ENCODE results near the gene TADA2A.
A peak's percentile ranks its signal among the peaks of the same experiment; 100 is the strongest.

The TADA2A gene, protein sequence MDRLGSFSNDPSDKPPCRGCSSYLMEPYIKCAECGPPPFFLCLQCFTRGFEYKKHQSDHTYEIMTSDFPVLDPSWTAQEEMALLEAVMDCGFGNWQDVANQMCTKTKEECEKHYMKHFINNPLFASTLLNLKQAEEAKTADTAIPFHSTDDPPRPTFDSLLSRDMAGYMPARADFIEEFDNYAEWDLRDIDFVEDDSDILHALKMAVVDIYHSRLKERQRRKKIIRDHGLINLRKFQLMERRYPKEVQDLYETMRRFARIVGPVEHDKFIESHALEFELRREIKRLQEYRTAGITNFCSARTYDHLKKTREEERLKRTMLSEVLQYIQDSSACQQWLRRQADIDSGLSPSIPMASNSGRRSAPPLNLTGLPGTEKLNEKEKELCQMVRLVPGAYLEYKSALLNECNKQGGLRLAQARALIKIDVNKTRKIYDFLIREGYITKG

DNA sequence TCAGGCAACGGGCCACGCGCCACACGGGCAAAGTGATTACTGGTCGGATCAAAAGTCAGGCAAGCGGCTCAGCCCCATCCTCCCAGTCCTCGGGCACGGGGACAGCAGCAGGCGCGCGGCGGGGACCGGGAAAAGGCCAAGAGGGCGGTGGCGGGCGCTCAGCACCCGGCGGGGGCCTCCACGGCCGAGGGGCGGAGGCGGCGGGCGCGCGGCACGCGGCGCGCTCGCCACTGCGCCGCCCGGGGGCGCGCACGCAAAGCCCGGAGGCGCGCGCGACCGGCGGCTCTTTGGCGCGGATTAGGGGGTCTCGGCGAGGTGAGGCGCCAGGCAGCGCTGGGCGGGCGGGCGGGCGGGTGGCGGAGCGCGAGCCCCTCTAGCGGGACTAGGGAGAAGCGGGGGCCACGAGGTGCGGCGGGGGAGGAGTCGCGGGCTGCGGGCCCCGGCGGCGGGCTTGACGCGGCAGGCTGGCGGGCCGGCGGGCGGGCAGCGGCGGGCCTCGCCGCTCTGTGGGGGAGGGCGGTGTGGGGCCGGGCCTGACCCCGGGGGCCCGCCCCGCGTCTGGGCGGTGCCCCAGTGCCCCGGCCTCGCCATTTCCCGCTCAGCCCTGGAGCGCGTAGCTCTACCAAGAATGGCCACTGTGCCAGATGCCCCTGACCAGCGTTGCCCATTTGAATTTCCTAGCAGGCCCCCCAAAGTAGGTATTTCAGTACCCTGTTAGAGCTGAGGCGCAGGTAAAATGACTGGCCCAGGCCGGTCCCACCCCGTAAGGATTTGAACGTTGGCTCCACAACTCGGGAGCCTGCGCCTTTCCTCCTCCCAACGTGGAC lies at the start of gene TADA2A, which contains the start of gene ACACA:
Gene TADA2A (plus strand): TSS at position 252 of the 827 bp plus-strand sequence. CDS start 4,480 bp downstream, outside the sequence.
Gene ACACA (minus strand): TSS at position 202 of the 827 bp plus-strand sequence. CDS start 537 bp downstream, outside the sequence.
- TF ChIP-seq, protein P1, sequence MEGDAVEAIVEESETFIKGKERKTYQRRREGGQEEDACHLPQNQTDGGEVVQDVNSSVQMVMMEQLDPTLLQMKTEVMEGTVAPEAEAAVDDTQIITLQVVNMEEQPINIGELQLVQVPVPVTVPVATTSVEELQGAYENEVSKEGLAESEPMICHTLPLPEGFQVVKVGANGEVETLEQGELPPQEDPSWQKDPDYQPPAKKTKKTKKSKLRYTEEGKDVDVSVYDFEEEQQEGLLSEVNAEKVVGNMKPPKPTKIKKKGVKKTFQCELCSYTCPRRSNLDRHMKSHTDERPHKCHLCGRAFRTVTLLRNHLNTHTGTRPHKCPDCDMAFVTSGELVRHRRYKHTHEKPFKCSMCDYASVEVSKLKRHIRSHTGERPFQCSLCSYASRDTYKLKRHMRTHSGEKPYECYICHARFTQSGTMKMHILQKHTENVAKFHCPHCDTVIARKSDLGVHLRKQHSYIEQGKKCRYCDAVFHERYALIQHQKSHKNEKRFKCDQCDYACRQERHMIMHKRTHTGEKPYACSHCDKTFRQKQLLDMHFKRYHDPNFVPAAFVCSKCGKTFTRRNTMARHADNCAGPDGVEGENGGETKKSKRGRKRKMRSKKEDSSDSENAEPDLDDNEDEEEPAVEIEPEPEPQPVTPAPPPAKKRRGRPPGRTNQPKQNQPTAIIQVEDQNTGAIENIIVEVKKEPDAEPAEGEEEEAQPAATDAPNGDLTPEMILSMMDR (IDR thresholded peaks at IDR 0.05; ENCODE audit: extremely low read depth, insufficient read depth, missing control alignments), result no peak
- DNase-seq (ENCODE audit: low spot score), result peak; percentile 95
- in situ Hi-C loops (cut with MboI; ENCODE audit: low pct_unique_long_range_greater_than_20kb, low sequenced_read_pairs, unreplicated experiment), result no loop called here

DNA sequence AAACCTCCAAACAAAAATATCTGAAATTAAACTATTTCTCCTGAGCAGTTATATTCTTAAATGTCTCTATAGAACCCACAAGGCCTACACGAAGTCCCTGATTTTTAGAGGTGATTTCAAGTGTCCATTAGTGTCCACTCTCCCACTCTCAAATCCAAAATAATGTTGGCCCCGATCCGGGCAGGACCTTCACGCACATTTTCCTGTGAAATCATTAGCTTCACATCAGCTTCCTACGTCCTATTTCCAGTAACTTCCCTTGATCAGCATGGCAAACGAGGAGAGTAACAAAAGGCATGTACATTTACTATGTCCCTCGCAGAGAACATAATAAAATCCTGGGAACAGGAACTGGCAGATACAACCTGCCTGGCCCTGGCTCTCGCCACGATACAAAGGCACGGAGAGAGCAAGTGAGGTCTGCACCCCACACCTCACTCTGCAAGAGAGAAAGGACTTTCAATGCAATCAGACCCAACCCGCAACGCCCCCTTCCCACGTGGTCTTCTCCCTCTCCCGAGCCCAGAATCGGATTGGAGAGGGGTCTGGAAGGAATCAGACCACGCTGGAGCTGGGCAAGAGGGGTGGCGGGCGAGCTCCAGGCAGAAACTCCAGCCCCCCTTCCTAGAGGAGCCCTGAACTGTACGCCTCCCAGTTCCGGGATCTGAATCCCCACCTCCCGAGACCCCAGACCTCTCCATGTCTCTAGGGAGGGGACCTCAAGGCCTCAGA lies 48.4 kb upstream of the TADA2A start:
- TF ChIP-seq, protein P1 (IDR thresholded peaks at IDR 0.05; ENCODE audit: extremely low read depth, insufficient read depth, missing control alignments), result no peak
- peak; percentile 73 for DNase-seq (ENCODE audit: low spot score)
- in situ Hi-C loops (cut with MboI; ENCODE audit: low pct_unique_long_range_greater_than_20kb, low sequenced_read_pairs, unreplicated experiment), result no loop called here

DNA sequence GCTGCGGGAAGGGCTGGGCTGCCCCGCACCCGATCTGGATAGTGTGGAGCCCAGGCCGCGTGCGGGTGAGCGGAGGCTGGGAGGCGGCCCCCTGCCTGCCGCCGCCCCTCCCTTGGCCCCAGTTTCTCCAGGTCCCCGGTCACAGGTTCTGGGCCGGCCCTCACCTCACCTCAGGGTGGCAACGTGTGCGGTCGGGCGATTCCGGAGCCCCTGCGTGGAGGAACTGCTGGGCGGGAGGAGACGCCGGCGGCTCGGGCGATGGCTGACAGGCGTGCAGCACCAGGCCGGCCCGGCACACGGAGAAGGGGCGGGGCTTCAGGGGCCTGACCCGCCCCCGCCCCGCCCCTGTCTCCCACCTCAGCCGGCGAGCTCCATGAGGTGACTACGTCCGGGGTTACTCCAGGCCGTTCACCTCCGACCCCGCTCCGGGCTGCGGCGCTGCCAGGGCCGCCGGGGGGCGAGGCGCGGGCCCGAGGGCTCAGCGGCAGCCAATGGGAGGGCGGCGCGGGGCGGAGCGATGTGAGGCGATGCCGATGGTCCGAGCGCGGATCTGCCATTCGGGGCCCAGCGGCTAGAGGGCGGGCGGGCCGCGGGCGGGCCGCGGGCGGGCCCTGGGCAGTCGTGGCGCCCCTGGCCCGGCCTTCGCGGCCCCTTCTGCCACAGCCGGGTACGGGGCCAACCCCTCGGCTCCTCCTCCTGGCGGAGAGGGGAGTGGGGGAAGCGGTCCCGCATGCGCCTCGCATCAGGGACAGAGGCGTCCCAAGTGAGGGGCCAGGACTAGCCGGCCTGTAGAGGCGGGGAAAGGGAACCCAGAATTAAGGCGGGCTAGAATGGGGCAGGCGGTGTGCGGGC lies 47.6 kb upstream of the TADA2A start:
- TF ChIP-seq, protein P1 (IDR thresholded peaks at IDR 0.05; ENCODE audit: extremely low read depth, insufficient read depth, missing control alignments), result peak; percentile 23
- DNase-seq (ENCODE audit: low spot score), result peak; percentile 99
- in situ Hi-C loops (cut with MboI; ENCODE audit: low pct_unique_long_range_greater_than_20kb, low sequenced_read_pairs, unreplicated experiment), result no loop called here

- DNase-seq (ENCODE audit: low spot score), result no peak
- in situ Hi-C loops (cut with MboI; ENCODE audit: low pct_unique_long_range_greater_than_20kb, low sequenced_read_pairs, unreplicated experiment), result no loop called here
- TF ChIP-seq, protein P1 (IDR thresholded peaks at IDR 0.05; ENCODE audit: extremely low read depth, insufficient read depth, missing control alignments), result no peak
Observed at GRCh38 chr17:37359682-37360188, 47.0 kb upstream of the TADA2A start.

- TF ChIP-seq, protein P1 (IDR thresholded peaks at IDR 0.05; ENCODE audit: extremely low read depth, insufficient read depth, missing control alignments), result no peak
- in situ Hi-C loops (cut with MboI; ENCODE audit: low pct_unique_long_range_greater_than_20kb, low sequenced_read_pairs, unreplicated experiment), result no loop called here
- no peak for DNase-seq (ENCODE audit: low spot score)
Observed at GRCh38 chr17:37360632-37361031, 46.1 kb upstream of the TADA2A start.

All from GM13977 (cell line).